Urothelium cell line (cell line): Measurements from ENCODE around the gene PTPRC.

ENCODE experiments used
- DNase-seq: peaks from one replicate; pipeline ENCODE4 v3.0.0; 2011; ENCODE audit warnings: low spot score, mixed read lengths
- FAIRE-seq: peaks from 2 replicates; lab custom pipeline; 2011; peaks lifted over from hg19 to GRCh38; lab: Jason Lieb, UNC

PTPRC gene

GRCh38 chr1:198794498-198794897, 155.7 kb downstream of the PTPRC start:
- DNase-seq (no peak), FAIRE-seq (no peak)

- FAIRE-seq: no peak
- DNase-seq: no peak
Measured at GRCh38 chr1:198797656-198798055, 158.8 kb downstream of the PTPRC start.

GRCh38 chr1:198798923-198799386, 160.1 kb downstream of the PTPRC start:
- DNase-seq (no peak), FAIRE-seq (no peak)

DNA sequence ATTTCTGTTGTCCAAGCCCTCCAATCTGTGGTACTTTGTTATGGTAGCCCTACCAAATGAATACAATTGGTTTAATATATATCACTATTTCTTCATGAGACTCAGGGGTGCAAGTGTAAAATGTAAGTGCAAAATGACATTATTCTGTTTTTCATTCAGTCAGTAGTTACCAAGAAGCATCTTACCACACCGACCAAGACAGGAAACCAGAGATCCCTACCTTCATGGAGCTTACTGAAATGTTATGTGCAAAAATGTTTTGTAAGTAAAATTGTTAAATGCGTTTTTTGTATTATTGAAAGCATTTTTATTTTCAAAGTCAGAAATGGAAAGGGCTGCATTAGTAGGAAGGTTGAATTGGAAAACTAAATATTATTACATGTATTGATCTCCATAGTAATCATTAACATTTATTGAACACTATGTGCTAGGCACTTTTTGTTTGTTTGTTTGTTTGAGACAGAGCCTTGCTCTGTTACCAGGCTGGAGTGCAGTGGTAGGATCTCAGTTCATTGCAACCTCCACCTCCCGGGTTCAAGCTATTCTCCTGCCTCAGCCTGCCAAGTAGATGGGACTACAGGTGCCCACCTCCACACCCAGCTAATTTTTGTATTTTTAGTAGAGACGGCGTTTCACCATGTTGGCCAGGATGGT, 166.8 kb downstream of the PTPRC start:
- FAIRE-seq: no peak
- no peak for DNase-seq

GRCh38 chr1:198806861-198807260, 168.0 kb downstream of the PTPRC start:
- FAIRE-seq (no peak), DNase-seq (no peak)
